Peyer's patch (tissue), 4 donors: ENCODE results near the gene KLHL34. TPM values are rescaled to one million over a fixed set of nuclear protein-coding genes. Genes with fewer than 3 reads are reported as not detected.

Source experiments
- DNase-seq, 3 donors: peaks; one replicate each; pipeline ENCODE4 v3.0.0-alpha.2; 2017 to 2019
- H3K27ac ChIP-seq, 4 donors: fragments of 200-600 bp; sonication (generic); one replicate each; pipeline ENCODE4 v1.5.1; 2016 to 2019
- H3K27me3 ChIP-seq, 2 donors: fragments of 200-600 bp; sonication (generic); one replicate each; pipeline ENCODE4 v1.5.1; 2019
- H3K36me3 ChIP-seq, 3 donors: fragments of 200-600 bp; sonication (generic); one replicate each; pipeline ENCODE4 v1.5.1; 2016 to 2019
- H3K4me1 ChIP-seq, 4 donors: fragments of 200-600 bp; sonication (generic); one replicate each; pipeline ENCODE4 v1.5.1; 2016 to 2019
- H3K4me3 ChIP-seq, 4 donors: fragments of 200-600 bp; sonication (generic); 1 replicate in 3 of 4; 2 replicates in 1 of 4; pipeline ENCODE4 v1.5.1; 2016 to 2019; ENCODE audit warnings: mild to moderate bottlenecking in 1 of 4
- H3K9me3 ChIP-seq, 4 donors: fragments of 200-600 bp; sonication (generic); one replicate each; pipeline ENCODE4 v1.5.1; 2016 to 2019; ENCODE audit warnings: mild to moderate bottlenecking in 1 of 4
- POLR2A ChIP-seq, 2 donors: fragments of 450-650 bp; IDR thresholded peaks; one replicate each; pipeline ENCODE4 v1.5.1; 2017; ENCODE audit warnings: antibody characterized with exemption in 2 of 2, mild to moderate bottlenecking in 2 of 2, moderate library complexity in 2 of 2
- total RNA-seq, 4 donors: library from RNA; depleted of rRNA; stranded (reverse); fragments of >200 nt; gene quantifications; one replicate each; pipeline ENCODE4 v1.1.0, GENCODE V29; 2016
- TF ChIP-seq, protein P1 (sequence below), 6 experiments: fragments of 450-650 bp in 4 of 6; fragments of 200-600 bp in 2 of 6; sonication (generic) in 1 of 6; IDR thresholded peaks; one replicate each; pipeline ENCODE4 v1.5.1; 2017 to 2019; ENCODE audit warnings: antibody characterized with exemption in 6 of 6, mild to moderate bottlenecking in 3 of 6, moderate library complexity in 1 of 6

Gene KLHL34
- total RNA-seq, 4 donors from 2014 or later = 1.7 to 5.8 (median 4.3) TPM

GRCh38 chrX:21698272-21698671, 40.1 kb upstream of the KLHL34 start:
- no peak for DNase-seq
- no peaks in the 10 kb centered on the region for H3K4me1 ChIP-seq
- no peak overlapping the region for H3K4me3 ChIP-seq
- H3K27me3 ChIP-seq = no peaks in the 10 kb centered on the region
- TF ChIP-seq POLR2A (IDR thresholded peaks at IDR 0.05) = no peak
- TF ChIP-seq, protein P1, sequence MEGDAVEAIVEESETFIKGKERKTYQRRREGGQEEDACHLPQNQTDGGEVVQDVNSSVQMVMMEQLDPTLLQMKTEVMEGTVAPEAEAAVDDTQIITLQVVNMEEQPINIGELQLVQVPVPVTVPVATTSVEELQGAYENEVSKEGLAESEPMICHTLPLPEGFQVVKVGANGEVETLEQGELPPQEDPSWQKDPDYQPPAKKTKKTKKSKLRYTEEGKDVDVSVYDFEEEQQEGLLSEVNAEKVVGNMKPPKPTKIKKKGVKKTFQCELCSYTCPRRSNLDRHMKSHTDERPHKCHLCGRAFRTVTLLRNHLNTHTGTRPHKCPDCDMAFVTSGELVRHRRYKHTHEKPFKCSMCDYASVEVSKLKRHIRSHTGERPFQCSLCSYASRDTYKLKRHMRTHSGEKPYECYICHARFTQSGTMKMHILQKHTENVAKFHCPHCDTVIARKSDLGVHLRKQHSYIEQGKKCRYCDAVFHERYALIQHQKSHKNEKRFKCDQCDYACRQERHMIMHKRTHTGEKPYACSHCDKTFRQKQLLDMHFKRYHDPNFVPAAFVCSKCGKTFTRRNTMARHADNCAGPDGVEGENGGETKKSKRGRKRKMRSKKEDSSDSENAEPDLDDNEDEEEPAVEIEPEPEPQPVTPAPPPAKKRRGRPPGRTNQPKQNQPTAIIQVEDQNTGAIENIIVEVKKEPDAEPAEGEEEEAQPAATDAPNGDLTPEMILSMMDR (IDR thresholded peaks at IDR 0.05) = no peak
- H3K36me3 ChIP-seq = no peaks in the 10 kb centered on the region
- H3K27ac ChIP-seq = no peak overlapping the region
- no peaks in the 10 kb centered on the region for H3K9me3 ChIP-seq

DNA sequence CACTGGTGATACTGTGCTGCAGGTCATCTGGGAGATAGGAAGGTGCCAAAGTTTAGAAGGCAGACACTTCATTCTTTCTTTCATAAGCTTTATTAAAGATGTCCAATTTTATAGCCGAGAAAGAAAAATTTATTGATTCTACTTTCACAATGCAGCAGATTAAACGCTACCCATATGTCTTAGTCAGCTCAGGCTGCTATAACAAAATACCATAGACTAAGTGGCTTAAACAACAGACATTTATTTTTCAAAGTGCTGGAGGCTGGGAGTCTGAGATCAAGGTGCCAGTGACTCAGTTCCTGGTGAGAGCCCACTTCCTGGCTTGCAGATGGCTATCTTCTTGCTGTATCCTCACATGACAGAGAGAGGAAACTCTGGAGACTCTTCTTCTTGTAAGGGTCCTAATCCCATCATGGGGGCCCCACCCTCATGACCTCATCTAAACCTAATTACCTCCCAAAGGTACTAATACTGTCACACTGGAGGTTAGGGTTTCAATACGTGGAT, 33.4 kb upstream of the KLHL34 start:
- H3K9me3 ChIP-seq = no peaks in the 10 kb centered on the region
- TF ChIP-seq POLR2A (IDR thresholded peaks at IDR 0.05) = no peak
- TF ChIP-seq, protein P1 (IDR thresholded peaks at IDR 0.05) = no peak
- H3K27me3 ChIP-seq = no peaks in the 10 kb centered on the region
- no peaks in the 10 kb centered on the region for H3K36me3 ChIP-seq
- no peaks in the 10 kb centered on the region for H3K4me1 ChIP-seq
- no peak overlapping the region for H3K4me3 ChIP-seq
- H3K27ac ChIP-seq = no peak overlapping the region
- DNase-seq = no peak

DNA sequence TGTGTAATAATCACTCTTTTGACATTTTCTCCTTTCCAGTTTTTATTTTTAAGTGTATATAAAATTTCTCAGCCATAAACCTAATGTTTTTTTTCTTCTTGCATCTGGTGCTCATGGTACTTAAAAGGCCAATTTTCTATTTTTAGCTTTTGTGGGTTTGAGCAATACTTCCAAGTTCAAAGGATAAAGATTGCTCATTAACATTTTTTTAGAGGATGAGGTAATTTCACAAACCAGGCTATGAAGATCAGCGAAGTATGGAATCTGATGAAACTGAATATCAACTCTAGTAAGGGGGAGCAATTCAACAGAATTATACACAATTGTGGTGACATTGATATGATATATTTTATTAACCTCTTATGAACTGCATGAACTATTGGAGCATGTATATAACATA, 25.8 kb upstream of the KLHL34 start:
- no peak for DNase-seq
- H3K36me3 ChIP-seq = no peaks in the 10 kb centered on the region
- no peak overlapping the region for H3K27ac ChIP-seq
- no peak overlapping the region for H3K4me3 ChIP-seq
- TF ChIP-seq POLR2A (IDR thresholded peaks at IDR 0.05) = no peak
- TF ChIP-seq, protein P1 (IDR thresholded peaks at IDR 0.05) = no peak
- H3K9me3 ChIP-seq = no peaks in the 10 kb centered on the region
- H3K4me1 ChIP-seq = no peaks in the 10 kb centered on the region
- no peaks in the 10 kb centered on the region for H3K27me3 ChIP-seq

GRCh38 chrX:21678048-21678612, 20.0 kb upstream of the KLHL34 start:
- Histone ChIP-seq H3K4me1 (no peaks in the 10 kb centered on the region), H3K36me3 (no peaks in the 10 kb centered on the region), H3K27ac (no peak overlapping the region), H3K27me3 (no peaks in the 10 kb centered on the region), H3K9me3 (no peaks in the 10 kb centered on the region), H3K4me3 (no peak overlapping the region)
- no peak for DNase-seq
- TF ChIP-seq POLR2A (IDR thresholded peaks at IDR 0.05) = no peak
- TF ChIP-seq, protein P1 (IDR thresholded peaks at IDR 0.05) = no peak

GRCh38 chrX:21675931-21676330, 17.8 kb upstream of the KLHL34 start:
- TF ChIP-seq POLR2A (IDR thresholded peaks at IDR 0.05) = no peak
- TF ChIP-seq, protein P1 (IDR thresholded peaks at IDR 0.05) = no peak
- Histone ChIP-seq H3K27me3 (no peaks in the 10 kb centered on the region), H3K27ac (no peak overlapping the region), H3K4me1 (no peaks in the 10 kb centered on the region), H3K36me3 (no peaks in the 10 kb centered on the region), H3K4me3 (no peak overlapping the region), H3K9me3 (no peaks in the 10 kb centered on the region)
- DNase-seq = no peak
